H1 (cell line): ENCODE data around the gene CCDC88C. TPM values are rescaled to one million over a fixed set of nuclear protein-coding genes. Genes with fewer than 3 reads are reported as not detected.

ENCODE experiments used
- polyA plus RNA-seq, 7 experiments: library from polyadenylated mRNA; depleted of rRNA in 3 of 7; stranded (reverse) in 5 of 7; unstranded in 2 of 7; fragments of >200 nt in 5 of 7; fragments of 200-250 nt in 2 of 7; gene quantifications; 1 replicate in 5 of 7; 2 replicates in 1 of 7; 4 replicates in 1 of 7; pipeline versions ENCODE4 v1.2.1 to v1.2.3, GENCODE V29; 2011 to 2013; ENCODE audit warnings: missing spikeins in 2 of 7, mixed read lengths in 2 of 7
- total RNA-seq: library from RNA; stranded (reverse); fragmentation: NEBNext Ultra II Directional; extraction: Animal tissue kit (Norgen Biotek cat#: 25700); gene quantifications from 2 replicates; pipeline ENCODE4 v1.2.1, GENCODE V29; 2021
- TF ChIP-seq, protein P1 (sequence below): fragments of 300-600 bp; sonication (generic); IDR thresholded peaks from 2 replicates; pipeline ENCODE4 v1.7.1; 2012; ENCODE audit warnings: low read length, moderate library complexity, mild to moderate bottlenecking, inconsistent platforms; ENCODE audit not compliant: insufficient replicate concordance

The CCDC88C gene
- total and polyA plus RNA-seq, 2 of the 8 experiments (the other 6 are each of a cell fraction or from before 2014, with no cell fraction given): 10.3 to 57.7 TPM

DNA sequence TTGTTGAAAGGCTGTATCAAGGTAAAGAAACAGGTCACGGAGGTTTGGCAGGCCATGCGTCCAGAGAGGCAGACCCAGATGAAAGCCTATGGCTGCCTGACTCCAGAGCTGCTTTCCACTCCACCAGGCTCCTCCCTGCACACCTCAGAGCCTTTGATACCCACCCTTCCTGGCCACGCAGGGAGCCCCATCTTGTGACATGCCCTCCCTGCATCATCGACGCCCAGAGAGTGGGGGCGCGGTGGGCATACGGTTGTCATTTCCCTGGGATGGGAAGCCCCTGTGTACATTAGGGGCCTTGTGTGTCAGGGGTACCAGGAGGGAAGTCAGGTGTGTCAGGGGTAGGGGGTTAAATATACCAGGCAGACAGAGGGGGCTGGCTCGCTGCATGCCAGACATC lies 142.8 kb downstream of the CCDC88C start (continued):
- TF ChIP-seq, protein P1, sequence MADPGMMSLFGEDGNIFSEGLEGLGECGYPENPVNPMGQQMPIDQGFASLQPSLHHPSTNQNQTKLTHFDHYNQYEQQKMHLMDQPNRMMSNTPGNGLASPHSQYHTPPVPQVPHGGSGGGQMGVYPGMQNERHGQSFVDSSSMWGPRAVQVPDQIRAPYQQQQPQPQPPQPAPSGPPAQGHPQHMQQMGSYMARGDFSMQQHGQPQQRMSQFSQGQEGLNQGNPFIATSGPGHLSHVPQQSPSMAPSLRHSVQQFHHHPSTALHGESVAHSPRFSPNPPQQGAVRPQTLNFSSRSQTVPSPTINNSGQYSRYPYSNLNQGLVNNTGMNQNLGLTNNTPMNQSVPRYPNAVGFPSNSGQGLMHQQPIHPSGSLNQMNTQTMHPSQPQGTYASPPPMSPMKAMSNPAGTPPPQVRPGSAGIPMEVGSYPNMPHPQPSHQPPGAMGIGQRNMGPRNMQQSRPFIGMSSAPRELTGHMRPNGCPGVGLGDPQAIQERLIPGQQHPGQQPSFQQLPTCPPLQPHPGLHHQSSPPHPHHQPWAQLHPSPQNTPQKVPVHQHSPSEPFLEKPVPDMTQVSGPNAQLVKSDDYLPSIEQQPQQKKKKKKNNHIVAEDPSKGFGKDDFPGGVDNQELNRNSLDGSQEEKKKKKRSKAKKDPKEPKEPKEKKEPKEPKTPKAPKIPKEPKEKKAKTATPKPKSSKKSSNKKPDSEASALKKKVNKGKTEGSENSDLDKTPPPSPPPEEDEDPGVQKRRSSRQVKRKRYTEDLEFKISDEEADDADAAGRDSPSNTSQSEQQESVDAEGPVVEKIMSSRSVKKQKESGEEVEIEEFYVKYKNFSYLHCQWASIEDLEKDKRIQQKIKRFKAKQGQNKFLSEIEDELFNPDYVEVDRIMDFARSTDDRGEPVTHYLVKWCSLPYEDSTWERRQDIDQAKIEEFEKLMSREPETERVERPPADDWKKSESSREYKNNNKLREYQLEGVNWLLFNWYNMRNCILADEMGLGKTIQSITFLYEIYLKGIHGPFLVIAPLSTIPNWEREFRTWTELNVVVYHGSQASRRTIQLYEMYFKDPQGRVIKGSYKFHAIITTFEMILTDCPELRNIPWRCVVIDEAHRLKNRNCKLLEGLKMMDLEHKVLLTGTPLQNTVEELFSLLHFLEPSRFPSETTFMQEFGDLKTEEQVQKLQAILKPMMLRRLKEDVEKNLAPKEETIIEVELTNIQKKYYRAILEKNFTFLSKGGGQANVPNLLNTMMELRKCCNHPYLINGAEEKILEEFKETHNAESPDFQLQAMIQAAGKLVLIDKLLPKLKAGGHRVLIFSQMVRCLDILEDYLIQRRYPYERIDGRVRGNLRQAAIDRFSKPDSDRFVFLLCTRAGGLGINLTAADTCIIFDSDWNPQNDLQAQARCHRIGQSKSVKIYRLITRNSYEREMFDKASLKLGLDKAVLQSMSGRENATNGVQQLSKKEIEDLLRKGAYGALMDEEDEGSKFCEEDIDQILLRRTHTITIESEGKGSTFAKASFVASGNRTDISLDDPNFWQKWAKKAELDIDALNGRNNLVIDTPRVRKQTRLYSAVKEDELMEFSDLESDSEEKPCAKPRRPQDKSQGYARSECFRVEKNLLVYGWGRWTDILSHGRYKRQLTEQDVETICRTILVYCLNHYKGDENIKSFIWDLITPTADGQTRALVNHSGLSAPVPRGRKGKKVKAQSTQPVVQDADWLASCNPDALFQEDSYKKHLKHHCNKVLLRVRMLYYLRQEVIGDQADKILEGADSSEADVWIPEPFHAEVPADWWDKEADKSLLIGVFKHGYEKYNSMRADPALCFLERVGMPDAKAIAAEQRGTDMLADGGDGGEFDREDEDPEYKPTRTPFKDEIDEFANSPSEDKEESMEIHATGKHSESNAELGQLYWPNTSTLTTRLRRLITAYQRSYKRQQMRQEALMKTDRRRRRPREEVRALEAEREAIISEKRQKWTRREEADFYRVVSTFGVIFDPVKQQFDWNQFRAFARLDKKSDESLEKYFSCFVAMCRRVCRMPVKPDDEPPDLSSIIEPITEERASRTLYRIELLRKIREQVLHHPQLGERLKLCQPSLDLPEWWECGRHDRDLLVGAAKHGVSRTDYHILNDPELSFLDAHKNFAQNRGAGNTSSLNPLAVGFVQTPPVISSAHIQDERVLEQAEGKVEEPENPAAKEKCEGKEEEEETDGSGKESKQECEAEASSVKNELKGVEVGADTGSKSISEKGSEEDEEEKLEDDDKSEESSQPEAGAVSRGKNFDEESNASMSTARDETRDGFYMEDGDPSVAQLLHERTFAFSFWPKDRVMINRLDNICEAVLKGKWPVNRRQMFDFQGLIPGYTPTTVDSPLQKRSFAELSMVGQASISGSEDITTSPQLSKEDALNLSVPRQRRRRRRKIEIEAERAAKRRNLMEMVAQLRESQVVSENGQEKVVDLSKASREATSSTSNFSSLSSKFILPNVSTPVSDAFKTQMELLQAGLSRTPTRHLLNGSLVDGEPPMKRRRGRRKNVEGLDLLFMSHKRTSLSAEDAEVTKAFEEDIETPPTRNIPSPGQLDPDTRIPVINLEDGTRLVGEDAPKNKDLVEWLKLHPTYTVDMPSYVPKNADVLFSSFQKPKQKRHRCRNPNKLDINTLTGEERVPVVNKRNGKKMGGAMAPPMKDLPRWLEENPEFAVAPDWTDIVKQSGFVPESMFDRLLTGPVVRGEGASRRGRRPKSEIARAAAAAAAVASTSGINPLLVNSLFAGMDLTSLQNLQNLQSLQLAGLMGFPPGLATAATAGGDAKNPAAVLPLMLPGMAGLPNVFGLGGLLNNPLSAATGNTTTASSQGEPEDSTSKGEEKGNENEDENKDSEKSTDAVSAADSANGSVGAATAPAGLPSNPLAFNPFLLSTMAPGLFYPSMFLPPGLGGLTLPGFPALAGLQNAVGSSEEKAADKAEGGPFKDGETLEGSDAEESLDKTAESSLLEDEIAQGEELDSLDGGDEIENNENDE: no peak
